Ascending aorta (tissue), 2 donors: ENCODE data around the gene RIBC2. TPM values are rescaled to one million over a fixed set of nuclear protein-coding genes. Genes with fewer than 3 reads are reported as not detected.

Source experiments
- DNase-seq, 2 donors: peaks; one replicate each; pipeline ENCODE4 v3.0.0-alpha.2; 2019; ENCODE audit warnings: low spot score in 2 of 2
- H3K27ac ChIP-seq, 2 donors: fragments of 200-600 bp; sonication (generic); one replicate each; pipeline ENCODE4 v1.5.1; 2016 to 2017; ENCODE audit warnings: mild to moderate bottlenecking in 1 of 2
- H3K27me3 ChIP-seq: fragments of 200-600 bp; sonication (generic); one replicate; pipeline ENCODE4 v1.5.1; 2017
- H3K36me3 ChIP-seq, 2 donors: fragments of 200-600 bp; sonication (generic); one replicate each; pipeline ENCODE4 v1.5.1; 2016
- H3K4me1 ChIP-seq, 2 donors: fragments of 200-600 bp; sonication (generic); one replicate each; pipeline ENCODE4 v1.5.1; 2016 to 2017; ENCODE audit warnings: mild to moderate bottlenecking in 1 of 2
- H3K4me3 ChIP-seq, 2 donors: fragments of 200-600 bp; sonication (generic); one replicate each; pipeline ENCODE4 v1.5.1; 2016 to 2017; ENCODE audit warnings: mild to moderate bottlenecking in 1 of 2
- H3K9me3 ChIP-seq, 2 donors: fragments of 200-600 bp; sonication (generic); one replicate each; pipeline ENCODE4 v1.5.1; 2016
- CTCF ChIP-seq, 3 experiments: fragments of 200-600 bp in 2 of 3; fragments of 450-650 bp in 1 of 3; sonication (generic) in 2 of 3; IDR thresholded peaks; one replicate each; pipeline ENCODE4 v1.5.1; 2016 to 2019; ENCODE audit warnings: antibody characterized with exemption in 3 of 3, mild to moderate bottlenecking in 1 of 3, moderate library complexity in 1 of 3
- intact Hi-C: fragments of 100-400 bp; cut with DNase I; formaldehyde crosslinking; loops from one replicate; pipeline ENCODE4 v1.15.1; 2023
- total RNA-seq: library from RNA; depleted of rRNA; stranded (reverse); fragments of >200 nt; gene quantifications from one replicate; pipeline ENCODE4 v1.1.0, GENCODE V29; 2016

Gene RIBC2
- total RNA-seq, 1 donor from 2014 or later = not detected

- Histone ChIP-seq H3K36me3 (no peaks in the 10 kb centered on the region), H3K4me3 (no peak overlapping the region), H3K27ac (no peak overlapping the region), H3K4me1 (peaks cover 0 to under 1% of the 10 kb centered on the region in 2 donors), H3K27me3 (no peaks in the 10 kb centered on the region), H3K9me3 (no peaks in the 10 kb centered on the region)
- intact Hi-C loops = no loop called here
- no peak for TF ChIP-seq CTCF (IDR thresholded peaks at IDR 0.05)
- DNase-seq = no peak
These were observed 5.7 kb upstream of the RIBC2 start for GRCh38 chr22:45407793-45408192.

- DNase-seq = no peak
- no peaks in the 10 kb centered on the region for H3K36me3 ChIP-seq
- H3K27ac ChIP-seq = no peak overlapping the region
- no peaks in the 10 kb centered on the region for H3K9me3 ChIP-seq
- H3K4me1 ChIP-seq = peaks cover 0 to 7% of the 10 kb centered on the region in 2 donors
- intact Hi-C loops = loop anchor here (1.0 kb wide), 1 partner anchor 104 kb away; the partner anchor contains the start of gene FAM118A
- no peak for TF ChIP-seq CTCF (IDR thresholded peaks at IDR 0.05)
- H3K27me3 ChIP-seq = no peaks in the 10 kb centered on the region
- H3K4me3 ChIP-seq = peak overlapping the region in 1 of 2 donors; percentile 54
These were observed 503 bp upstream of the RIBC2 start for GRCh38 chr22:45413013-45413367.

- Histone ChIP-seq H3K4me3 (no peak overlapping the region), H3K36me3 (no peaks in the 10 kb centered on the region), H3K27ac (no peak overlapping the region), H3K27me3 (no peaks in the 10 kb centered on the region), H3K9me3 (no peaks in the 10 kb centered on the region), H3K4me1 (peaks cover 0 to 2% of the 10 kb centered on the region in 2 donors)
- no peak for DNase-seq
- no peak for TF ChIP-seq CTCF (IDR thresholded peaks at IDR 0.05)
- intact Hi-C loops = no loop called here
These were observed 4.7 kb downstream of the RIBC2 start for GRCh38 chr22:45418056-45418769.

GRCh38 chr22:45418770-45419138 is 5.3 kb downstream of the RIBC2 start:
- H3K4me3 ChIP-seq = no peak overlapping the region
- H3K9me3 ChIP-seq = no peaks in the 10 kb centered on the region
- H3K36me3 ChIP-seq = no peaks in the 10 kb centered on the region
- no peaks in the 10 kb centered on the region for H3K27me3 ChIP-seq
- intact Hi-C loops = no loop called here
- no peaks in the 10 kb centered on the region for H3K4me1 ChIP-seq
- H3K27ac ChIP-seq = no peak overlapping the region
- DNase-seq = no peak
- TF ChIP-seq CTCF (IDR thresholded peaks at IDR 0.05) = no peak

GRCh38 chr22:45420011-45420410 is 6.5 kb downstream of the RIBC2 start:
- TF ChIP-seq CTCF (IDR thresholded peaks at IDR 0.05) = no peak
- no peaks in the 10 kb centered on the region for H3K4me1 ChIP-seq
- H3K36me3 ChIP-seq = no peaks in the 10 kb centered on the region
- no peaks in the 10 kb centered on the region for H3K9me3 ChIP-seq
- no peak for DNase-seq
- no peak overlapping the region for H3K27ac ChIP-seq
- no peaks in the 10 kb centered on the region for H3K27me3 ChIP-seq
- intact Hi-C loops = no loop called here
- H3K4me3 ChIP-seq = no peak overlapping the region

- Histone ChIP-seq H3K4me3 (no peak overlapping the region), H3K36me3 (no peaks in the 10 kb centered on the region), H3K9me3 (no peaks in the 10 kb centered on the region), H3K4me1 (no peaks in the 10 kb centered on the region), H3K27ac (no peak overlapping the region), H3K27me3 (no peaks in the 10 kb centered on the region)
- DNase-seq = no peak
- intact Hi-C loops = no loop called here
- no peak for TF ChIP-seq CTCF (IDR thresholded peaks at IDR 0.05)
These were observed 7.0 kb downstream of the RIBC2 start for GRCh38 chr22:45420539-45420938.
